GM18507 (cell line): ENCODE measurements around the gene NSMCE4A.
"Not testable (repeated sequence)": the region's sequence is repeated elsewhere in the genome, so short reads cannot be mapped to it uniquely, and the experiment has no call there.

Experiments used
- DNase-seq: peaks from one replicate; pipeline ENCODE4 v3.0.0; 2011; ENCODE audit warnings: low read depth; ENCODE audit not compliant: insufficient read length; ENCODE audit errors: extremely low spot score
- FAIRE-seq: peaks from 2 replicates; lab custom pipeline; 2011; peaks lifted over from hg19 to GRCh38; lab: Jason Lieb, UNC

NSMCE4A gene

DNA sequence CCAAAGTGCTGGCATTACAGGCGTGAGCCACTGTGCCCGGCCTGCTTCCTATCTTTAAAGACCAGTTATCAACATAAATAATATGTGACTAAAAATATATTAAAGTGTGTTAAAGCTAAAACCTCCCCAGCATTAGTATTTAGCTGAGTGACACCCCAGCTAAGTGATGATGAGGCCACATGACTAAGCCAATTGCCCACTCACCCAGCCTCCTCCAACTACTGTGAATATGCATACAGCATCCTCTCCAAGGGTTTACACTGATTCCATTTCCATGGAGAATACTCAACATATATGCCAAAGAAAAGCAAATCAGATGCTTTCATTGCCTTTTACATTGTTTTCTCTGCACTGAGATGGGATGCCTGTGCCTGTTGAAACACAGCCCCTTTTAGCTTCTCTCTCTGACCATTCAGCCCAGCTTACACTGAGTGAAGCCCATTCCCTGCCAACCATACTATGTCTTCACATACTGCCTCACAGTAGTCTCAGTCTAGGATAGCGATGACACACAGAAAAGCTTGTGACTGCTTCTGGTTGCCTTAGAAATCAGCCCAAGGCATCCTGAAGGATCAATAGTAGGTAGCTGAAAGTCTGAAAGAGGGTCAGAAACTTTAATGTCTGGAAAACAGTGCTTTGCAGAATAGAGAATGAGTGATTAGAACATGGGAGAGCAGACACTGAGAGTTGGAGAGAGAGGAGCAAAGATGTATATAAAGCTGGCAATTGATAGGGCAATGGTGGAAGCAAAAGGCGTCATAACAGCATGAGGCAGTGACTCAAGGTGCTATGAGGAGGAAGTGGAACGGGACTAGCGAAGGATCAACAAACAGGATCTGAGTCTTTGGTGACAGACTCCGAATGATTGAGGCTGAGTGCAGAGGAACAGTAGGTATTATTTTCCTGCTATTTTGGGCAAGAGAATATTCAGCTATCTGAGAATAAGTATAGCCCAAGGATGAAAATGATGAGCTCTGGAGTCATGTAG lies 27.4 kb downstream of the NSMCE4A start:
- DNase-seq (no peak), FAIRE-seq (no peak)

DNA sequence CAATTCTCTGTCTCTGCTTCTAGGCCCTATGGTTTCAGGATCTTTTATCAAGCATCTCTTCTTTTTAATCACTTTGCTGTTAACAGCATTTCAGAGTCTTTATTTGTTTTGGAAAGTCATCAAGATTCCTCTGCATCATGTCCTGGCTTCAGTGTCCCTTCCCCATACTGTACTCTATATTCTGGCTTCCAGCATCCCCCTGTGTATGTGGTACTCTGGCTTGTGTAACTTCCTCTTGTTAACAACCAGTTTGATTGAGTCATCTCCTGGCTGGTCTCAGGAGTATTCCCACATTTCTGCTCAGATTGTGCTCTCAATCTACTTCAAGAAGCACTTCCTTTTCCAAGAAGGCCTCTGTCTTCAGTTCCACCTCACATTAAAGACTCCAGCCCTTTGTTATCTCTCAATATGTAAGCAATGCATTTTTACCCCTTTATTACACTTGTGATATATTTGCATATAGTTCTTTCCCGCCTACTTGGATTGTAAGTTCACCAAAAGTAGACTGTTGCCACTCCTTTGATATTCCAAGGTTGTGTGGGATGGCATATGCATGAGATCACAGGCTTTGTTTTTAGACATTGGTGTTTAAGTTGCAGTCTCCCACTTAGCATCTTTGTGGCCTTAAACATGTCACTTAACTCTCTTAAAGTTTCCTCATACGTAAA lies 32.1 kb downstream of the NSMCE4A start:
- FAIRE-seq = no peak
- DNase-seq = no peak

DNA sequence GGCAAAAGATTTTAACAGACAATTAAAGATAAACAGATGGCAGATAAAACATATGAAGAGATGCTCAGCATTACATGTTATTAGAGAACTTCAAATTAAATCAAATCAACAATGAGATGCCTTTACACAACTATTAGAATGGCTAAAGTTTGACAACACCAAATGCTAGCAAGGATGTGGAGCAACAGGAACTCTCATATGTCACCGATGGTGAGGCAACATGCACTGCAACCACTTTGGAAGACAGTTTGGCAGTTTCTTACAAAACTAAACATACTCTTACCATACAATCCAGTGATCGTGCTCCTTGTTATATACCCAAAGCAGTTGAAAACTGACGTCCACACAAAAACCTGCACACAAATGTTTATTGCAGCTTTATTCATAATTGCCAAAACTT lies 33.5 kb downstream of the NSMCE4A start:
- no peak for DNase-seq
- FAIRE-seq = no peak

DNA sequence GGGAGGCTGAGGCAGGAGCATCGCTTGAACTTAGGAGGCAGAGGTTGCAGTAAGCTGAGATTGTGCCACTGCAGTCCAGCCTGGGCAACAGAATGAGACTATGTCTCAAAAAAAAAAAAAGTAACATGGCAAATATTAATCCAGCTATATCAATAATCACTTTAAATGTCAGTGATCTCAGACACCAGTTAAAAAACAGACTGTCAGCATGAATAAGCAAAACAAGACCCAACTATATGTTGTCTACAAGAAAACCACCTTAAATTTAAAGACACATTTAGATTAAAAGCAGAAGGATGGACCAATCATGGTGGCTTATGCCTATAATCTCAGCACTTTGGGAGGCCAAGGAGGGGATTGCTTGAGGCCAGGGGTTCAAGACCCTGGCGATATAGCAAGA lies 38.7 kb downstream of the NSMCE4A start:
- no peak for FAIRE-seq
- DNase-seq = no peak

DNA sequence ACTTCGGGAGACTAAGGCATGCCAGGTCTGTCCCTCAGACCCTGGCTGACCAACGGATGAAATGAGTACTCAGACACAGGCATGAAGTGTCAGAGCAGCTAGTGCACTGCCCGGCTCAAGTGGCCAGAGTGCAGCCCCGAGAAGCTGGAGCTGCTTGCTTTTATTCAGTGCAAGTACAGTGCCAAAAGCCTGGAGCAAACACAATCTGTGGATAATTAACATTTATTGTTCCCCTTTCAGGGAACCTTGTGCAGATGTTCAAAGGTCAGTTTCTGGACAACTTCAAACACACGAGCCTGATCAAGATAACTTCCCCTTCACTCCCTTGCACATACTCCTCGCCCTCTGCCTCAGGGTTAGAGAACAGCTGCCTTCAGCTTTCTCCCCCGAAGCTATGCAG lies 39.3 kb downstream of the NSMCE4A start:
- DNase-seq (no peak), FAIRE-seq (no peak)

DNA sequence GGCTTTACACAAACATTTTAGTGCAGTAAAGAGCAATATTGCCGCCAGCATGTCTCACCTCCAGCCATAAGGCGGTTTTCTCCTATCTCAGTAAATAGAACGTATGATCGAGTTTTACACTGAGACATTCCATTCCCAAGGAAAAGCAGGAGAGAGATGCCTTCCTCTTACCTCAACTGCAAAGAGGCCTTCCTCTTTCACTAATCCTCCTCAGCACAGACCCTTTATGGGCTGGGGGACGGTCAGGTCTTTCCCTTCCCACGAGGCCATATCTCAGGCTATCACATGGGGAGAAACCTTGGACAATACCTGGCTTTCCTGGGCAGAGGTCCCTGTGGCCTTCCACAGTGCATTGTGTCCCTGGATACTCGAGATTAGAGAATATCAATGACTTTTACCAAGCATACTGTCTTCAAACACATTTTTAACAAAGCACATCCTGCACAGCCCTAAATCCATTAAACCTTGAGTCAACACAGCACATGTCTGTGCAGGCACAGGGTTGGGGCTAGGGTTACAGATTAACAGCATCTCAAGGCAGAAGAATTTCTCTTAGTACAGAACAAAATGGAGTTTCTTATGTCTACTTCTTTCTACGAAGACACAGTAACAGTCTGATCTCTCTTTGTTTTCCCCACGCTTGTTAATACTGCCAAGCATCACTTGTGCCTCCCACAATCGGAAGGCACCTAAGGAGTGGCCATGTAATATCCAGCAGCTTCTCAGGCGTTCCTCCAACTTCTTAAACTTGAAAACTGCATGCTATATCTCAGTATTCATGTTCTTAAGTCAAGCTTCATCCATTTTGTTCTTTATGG lies 44.5 kb downstream of the NSMCE4A start:
- FAIRE-seq, DNase-seq: not testable (repeated sequence)

DNA sequence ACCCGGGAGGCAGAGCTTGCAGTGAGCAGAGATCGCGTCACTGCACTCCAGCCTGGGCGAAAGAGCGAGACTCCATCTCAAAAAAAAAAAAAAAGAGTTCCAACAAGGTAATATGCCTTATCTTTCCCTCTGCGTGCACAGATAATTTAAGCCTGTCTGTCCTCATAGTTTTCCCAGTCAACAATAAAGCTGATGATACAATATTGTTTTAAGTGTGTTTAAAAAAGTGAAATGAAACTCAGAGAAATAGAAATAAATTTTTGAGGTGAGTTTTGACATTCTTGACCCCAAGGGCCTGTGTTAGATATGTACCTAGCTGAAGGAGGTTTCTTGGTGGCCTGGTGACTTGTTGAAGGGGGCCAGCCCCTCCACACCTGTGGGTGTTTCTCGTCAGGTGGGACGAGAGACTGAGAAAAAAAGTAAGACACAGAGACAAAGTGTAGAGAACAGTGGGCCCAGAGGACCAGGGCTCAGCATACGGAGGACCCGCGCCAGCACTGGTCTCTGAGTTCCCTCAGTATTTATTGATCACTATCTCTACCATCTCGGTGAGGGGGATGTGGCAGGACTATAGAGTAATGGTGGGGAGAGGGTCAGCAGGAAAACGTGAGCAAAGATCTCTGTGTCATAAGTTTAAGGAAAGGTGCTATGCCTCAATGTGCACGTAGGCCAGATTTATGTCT lies 45.3 kb downstream of the NSMCE4A start:
- not testable (repeated sequence) for FAIRE-seq

DNA sequence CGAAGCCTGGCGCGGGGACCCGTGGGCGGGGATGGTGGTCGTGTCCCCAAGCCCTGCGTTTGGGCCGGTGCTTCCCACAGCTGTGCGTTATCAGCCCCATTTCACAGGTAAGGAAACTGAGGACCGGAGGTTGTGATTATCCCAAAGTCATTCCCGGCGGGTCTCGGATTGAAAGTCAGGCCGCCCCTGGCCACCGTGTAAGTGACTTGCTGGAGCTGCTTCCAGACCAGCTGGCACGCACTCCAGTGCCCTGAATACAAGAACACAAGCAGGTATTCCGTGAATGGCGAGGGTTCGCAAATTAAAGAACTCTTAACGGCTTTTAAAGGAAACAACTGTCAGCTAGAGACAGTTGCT lies 46.5 kb downstream of the NSMCE4A start:
- no peak for DNase-seq
- no peak for FAIRE-seq

More for the DNA sequence above, 45.3 kb downstream of the NSMCE4A start:
- DNase-seq = not testable (repeated sequence)

DNA sequence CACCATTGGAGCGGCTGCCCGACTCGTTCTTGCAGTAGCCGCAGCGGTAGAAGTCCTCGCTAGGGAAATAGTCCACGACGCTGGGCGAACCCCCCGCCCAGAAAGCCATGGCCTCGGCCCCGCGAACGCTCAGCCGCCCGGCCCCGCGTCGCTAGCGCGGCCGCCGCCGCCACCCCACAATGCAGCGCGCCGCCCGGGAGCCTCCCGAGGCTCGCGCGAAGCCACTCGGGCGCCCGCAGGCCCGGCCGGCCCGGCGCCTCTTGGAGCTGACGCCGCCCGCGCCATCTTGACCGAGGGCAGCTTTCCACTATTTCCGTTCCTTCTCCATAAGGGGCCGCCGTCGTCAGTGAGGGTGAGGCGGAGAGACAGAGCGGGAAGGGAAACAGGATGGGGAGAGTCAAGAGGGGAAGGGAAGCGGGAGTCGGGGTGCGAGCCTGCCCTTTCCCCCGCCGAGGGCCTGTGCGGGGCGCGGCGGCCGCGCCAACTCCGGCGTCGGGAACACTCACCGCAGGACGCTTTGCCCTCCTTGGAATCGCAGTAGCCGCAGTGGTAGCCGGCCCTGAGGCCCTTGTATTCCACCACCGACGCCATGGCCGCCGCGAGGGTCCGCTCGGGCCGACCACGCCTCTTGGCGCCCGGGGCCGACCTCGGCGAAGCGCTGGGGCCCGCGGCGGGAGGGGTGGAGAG lies 47.0 kb downstream of the NSMCE4A start, which contains the start of gene ATE1:
ATE1 (minus strand) TSS at position 191 of the 687 bp plus-strand sequence; CDS start at position 109, 82 bp downstream.
- FAIRE-seq (peak; percentile 73), DNase-seq (peak; percentile 73)

DNA sequence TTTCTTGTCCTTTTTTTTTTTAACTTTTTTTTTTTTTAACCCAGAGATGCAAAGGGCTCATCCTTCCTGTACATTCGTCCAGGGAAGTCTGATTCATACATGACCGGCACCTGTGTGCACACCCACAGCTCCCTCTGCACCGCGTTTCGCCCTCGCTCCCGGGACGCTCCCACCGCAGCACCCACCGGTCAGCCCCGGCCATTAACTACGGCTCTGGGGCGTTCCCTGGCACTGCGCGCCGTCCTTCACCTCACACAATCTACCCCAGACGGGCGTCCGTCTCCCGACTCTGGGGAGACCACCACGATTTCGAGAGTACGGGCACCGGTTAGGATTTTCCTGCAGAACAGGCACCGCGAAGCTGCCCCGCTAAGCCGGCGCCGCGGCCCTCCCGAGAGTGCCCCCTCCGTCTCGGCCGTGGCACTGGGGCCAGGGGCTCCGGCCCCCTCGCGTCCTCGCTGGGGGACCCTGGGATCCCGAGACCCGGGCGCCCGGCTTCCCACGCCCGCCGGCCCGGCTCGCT lies 47.6 kb downstream of the NSMCE4A start:
- FAIRE-seq = no peak
- peak; percentile 18 for DNase-seq

DNA sequence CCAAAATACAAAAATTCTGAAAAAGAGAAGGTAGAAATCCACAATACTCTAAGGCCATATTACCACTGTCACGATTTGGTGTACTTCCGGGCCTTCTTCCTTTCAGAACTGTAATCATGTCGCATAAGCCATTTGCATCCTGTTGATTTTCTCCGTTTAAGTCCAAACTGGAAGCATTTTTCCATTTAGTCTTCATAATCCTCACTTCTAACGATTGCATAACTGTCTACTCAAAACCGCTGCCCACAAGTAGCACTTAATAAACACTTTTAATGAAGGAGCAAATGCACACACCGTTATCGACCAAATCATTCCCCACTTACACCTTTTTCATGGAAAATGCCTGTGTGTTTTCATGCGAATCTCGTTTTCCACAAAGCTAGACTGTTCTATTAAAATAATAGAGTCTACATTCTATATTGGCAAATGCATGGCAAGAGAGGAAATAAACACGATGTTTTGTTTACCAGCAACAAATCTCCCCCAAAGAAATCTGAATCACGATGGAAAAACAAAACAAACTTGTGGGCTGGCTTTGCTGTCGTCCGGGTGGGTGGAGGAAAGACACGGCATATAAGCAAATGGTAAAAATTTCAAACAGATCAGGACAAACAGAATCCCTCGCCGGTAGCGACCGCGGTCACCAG lies 48.2 kb downstream of the NSMCE4A start:
- FAIRE-seq (peak; percentile 42), DNase-seq (no peak)

DNA sequence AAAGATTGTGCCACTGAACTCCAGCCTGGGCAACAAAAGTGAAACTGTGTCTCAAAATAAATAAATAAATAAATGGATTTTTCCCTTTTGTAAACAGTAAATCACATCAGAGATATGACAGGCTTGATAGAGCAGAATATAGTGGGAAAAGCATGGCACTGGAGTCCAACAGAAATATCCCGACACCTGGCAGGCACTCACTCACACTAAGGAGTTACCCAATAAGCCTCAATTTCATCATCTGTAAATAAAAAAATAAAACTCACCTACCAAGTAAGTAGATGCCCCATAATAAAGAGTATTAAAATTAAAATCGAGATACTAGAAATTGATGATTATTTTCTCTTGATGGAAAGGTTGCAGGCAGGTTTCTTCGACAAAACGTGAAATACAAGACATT lies 48.9 kb downstream of the NSMCE4A start:
- DNase-seq (no peak), FAIRE-seq (no peak)

DNA sequence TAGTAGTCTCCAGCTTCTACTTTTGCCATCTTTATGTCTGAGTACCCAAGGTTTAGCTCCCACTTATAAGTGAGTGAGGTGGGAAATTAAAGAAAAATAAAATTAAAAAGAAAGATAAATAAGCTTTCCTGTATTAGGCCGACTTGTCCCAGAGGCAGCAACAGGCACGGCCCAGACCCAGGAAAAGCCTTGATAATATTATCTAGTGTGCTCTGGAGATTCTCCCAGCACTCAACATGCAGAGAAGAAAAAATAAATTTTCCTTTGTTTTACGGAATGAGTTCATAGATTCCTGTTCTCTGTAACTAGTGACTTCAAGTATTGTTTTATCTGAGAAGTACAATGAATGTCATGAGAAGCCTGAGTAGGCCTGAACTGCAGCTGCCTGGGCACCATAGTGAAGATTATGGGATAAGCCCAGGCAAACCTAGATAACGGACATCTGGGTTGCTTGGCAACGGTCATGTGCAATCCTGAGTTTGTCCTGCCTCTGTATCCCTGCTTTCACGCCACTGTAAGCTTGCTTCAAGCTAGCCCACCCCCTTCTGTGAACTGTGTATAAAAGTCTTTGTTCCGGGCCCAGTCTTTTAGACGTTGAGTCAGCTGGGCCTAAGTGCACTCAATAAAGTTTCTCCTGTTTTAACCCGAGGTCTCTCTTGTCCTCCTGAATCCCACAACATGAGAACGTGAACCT lies 53.6 kb downstream of the NSMCE4A start:
- DNase-seq = no peak
- FAIRE-seq = no peak

DNA sequence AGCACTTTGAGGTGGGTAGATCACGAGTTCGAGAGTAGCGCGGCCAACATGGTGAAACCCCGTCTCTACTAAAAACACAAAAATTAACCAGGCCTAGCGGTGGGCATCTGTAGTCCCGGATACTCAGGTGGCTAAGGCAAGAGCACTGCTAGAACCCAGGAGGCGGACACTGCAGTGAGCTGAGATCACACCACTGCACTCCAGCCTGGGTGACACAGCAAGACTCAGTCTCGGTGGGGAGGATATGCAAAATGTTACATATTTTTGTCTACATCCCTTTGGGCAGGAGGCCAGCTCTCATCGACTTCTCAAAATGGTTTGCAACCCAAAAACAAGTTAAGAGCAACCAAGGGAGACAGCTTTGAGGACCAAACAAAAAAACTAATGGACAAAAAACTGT lies 55.4 kb downstream of the NSMCE4A start:
- peak; percentile 17 for DNase-seq
- FAIRE-seq = peak; percentile 68

DNA sequence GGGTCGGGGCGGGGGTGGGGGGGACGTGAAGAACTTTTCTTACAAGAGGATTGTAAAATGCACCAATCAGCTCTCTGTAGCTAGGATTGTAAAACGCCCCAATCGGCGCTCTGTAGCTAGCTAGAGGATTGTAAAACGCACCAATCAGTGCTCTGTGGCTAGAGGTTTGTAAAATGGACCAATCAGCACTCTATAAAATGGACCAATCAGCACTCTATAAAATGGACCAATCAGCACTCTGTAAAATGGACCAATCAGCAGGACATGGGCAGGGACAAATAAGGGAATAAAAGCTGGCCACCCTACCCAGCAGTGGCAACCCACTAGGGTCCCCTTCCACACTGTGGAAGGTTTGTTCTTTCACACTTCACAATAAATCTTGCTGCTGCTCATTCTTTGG lies 56.2 kb downstream of the NSMCE4A start:
- FAIRE-seq, DNase-seq: not testable (repeated sequence)

DNA sequence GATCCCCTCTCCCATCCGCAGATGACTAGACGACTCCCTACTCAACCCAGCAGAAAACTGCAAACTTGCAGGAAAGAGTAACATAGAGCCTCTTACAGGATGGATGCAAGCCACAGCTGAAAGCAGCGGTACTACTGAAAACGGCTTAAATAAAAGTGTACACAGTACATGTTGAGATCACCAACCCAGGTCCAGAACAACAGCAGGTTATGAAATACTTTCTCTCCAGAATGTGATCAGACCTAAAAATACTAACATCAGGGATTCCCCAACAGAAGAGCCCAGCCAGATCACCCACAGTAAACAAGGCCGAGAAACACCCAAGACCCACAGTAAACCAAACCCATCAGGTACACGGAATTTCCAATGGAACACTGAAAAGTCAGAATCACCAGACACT lies 60.4 kb downstream of the NSMCE4A start:
- DNase-seq = no peak
- FAIRE-seq = no peak

DNA sequence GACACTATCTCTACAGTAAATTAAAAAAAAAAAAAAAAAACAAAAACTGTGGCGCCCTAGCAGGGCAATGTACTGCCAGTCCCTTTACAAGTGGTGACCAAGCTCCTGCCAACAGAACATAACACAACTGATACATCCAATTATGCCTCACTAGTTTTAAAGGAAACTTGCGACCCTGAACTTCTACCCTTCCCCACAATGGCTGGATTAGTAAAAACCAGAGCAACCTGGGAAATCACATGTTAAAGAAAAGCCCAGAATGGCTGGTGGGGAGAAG lies 63.7 kb downstream of the NSMCE4A start:
- DNase-seq (no peak), FAIRE-seq (no peak)
